HG03060 (cell line): Measurements from ENCODE around the gene KDM1B.
A peak's percentile ranks its signal among the peaks of the same experiment; 100 is the strongest.
"Not testable (repeated sequence)": the region's sequence is repeated elsewhere in the genome, so short reads cannot be mapped to it uniquely, and the experiment has no call there.

Experiments used
- ATAC-seq: cut with Tn5 transposase; IDR thresholded peaks from one replicate; pipeline ENCODE4 v1.9.1; 2021; ENCODE audit warnings: low read depth, moderate number of reproducible peaks; ENCODE audit not compliant: unreplicated experiment

KDM1B gene

DNA sequence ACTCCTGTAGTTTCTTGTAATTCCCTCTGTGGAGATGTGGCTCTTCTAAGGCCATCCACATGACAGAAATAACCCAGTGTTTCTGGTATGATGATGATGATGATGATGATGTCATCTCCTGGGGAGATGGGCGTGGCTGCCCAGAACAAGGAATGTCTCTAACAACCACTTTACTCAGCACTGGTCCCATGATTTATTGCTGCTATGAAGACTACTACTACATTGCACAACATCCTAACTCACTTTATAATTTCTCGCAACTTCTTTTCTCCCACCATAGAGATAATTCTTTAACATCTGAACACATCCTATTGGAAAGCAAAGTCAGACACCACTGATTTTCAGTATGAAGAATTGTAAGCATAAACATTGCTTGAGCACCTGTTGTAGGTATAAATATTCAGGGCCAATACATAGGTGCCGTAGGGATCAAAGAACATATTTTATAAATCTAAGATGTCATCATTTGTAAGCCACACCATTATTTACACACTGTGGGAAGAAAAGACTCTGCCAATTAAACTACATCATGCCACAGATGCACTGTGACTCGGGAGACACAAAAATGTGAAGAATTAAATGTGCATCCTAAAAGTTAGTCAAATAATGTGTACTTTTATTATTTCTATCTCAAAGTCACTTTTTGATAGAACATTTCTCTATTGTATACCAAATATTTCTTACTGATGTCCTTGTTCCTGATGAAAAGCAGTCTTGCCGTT is 6.8 kb upstream of the KDM1B start:
- ATAC-seq, result no peak

DNA sequence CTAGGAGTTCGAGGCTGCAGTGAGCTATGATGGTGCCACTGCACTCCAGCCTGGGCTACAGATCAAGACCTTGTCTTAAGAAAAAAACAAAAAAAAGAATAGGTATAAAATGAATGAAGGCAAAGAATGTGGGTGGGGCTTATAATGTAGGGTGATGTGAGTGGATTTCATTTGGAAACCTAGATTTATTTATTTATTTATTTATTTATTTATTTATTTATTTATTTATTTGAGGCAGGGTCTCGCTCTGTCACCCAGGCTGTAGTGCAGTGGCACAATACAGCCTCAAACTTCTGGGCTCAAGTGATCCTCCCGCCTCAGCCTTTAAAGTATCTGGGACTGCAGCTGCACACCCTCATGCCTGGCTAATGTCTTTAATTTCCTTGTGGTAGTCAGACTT is 3.8 kb upstream of the KDM1B start:
- ATAC-seq, result not testable (repeated sequence)

DNA sequence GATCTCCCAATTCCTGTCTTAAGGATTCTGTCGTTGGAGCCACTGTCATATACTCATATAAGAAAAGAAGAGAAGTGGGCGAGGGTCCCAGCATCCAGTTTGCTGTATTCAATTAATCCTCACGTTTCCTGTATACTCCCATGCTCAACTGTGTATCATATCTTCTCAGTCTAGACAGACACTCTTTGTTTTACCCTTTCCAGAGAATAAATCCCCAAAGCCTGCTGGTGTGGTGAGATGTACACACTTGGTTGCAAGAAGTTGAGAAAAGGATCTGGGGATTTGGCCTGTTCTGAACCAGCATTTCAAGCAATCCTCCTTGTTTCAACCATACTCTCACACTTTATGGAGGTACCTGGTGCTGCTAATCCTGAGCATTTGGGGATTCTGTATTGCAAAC is 3.4 kb upstream of the KDM1B start:
- no peak for ATAC-seq

DNA sequence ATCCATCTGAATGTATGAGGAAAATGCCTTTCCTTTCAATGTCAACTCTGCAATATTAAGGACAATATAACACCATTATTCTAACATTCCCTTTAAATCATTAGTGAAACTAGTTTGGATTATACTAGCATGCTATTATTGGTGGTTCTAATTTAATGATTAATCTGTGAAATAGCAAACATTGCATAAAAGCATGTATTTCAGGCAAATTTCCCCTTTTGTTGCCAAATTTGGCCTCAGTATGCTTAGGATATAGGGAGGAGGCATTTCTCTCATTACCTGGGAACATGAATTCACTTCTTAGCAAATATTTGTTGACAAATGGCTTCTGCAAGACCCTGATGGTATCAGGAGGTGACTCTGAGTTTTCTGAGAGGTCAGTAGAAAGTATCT is 1.9 kb upstream of the KDM1B start:
- ATAC-seq, result no peak

DNA sequence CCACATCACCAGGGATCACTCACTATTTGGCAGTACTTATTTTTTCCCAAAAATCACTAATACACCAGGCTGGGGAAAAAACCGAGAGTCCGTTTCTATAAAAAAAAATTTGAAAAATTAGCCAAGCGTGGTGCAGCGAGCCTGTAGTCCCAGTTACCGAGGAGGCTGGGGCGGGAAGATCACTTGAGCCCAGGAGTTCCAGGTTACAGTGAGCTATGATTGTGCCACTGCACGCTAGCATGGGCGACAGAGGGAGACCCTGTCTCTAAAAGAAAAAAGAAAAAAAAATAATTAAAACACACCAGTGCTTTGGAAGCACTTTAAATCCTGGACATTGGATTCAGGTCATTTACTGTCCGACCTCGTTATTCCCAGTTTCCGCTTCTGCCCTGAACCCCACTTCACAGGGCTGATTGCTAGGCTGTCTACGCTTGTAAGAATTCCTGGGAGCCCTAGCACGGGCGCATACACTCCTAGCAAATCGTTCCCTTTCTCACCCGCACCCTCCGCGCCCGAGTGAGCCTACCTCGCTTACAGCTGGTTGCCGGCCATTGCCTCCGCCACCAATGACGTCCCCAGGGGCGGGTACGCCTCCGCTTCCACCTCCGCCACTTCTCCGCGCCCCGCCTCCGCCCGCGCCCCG is 594 bp upstream of the KDM1B start, which contains the start of gene TPMT:
TPMT (minus strand) TSS at position 571 of the 643 bp plus-strand sequence. CDS start 5,950 bp downstream, outside the sequence.
- ATAC-seq, result peak; percentile 28

DNA sequence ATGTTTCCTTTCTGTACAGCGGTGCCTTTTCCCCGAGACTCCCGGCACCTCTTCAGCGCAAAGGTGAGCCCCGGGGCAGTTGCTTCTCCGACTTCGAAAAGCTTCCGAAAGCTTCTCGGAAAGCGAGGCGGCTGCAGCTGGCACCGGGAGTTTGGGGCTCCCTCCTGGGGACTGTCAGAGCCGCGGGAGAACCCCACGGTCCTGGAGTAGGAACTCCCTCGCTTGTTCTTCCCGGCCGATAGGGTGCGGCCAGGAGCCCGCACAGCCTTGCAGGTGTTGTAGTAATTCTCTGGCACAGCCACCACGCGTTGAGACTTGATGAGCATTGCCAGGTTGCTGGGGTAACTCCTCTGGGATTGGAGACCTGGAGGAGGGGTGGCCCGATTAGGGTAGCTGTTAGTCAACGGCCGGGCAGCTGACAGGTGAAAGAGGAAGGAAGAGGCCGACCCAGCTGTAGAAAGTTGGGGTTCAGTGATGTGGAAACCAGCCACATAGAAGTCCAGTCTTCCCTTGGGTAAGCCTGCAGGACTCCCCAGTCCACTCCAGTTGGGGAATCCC is 721 bp downstream of the KDM1B start:
- peak; percentile 30 for ATAC-seq

DNA sequence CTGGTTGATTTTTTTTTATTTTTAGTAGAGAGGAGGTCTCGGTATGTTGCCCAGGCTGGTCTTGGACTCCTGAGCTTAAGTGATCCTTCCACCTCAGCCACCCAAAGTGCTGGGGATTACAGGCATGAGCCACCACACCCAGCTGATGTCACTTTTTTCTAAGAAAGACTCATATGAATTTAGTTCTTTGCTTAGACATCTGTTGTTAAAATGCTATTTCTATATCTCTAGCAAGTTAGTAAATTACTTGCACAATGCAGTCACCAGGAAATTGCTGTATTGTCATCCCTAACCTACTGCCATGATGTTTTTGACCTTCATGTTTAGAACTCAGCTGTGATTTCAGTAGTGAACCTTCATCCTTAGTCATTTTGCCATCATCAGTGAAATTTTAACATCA is 5.7 kb downstream of the KDM1B start:
- no peak for ATAC-seq

DNA sequence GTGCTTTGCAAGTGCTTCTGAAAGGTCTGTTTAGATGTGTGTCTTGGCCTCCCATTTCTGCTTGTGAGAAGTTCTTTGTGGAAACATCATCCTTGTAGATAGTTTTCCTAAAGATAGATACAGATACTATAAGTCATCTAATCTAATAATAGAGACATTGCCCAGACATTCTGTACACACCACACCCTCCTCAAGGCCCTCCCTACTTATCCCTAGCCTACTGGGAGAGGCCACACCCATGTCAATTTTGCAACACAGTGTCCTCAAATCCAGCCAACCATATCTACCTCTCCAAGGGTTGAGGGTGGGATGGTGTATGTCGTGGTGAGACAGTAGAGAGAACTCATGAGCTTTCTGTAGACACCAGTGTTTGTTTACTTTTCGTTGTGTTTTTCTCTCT is 6.2 kb downstream of the KDM1B start:
- no peak for ATAC-seq

DNA sequence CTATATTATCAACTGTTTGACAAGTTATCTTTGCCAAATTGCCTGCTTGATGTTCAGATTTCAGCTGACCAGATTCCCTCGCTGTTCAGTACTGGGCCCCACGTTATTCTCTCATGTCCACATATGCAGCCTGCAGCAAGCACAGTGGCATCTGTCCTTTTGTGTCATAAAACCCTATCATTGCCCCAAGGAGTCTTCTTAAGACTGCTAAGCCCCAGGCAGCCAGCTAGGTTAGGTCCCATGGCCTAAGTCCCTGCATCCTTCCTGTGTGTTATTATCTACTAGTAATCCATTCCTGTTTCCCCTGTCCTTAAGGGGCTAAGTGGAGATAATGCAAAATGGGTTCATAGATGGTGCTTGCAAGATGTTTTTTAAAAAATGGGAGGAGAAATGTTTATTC is 7.2 kb downstream of the KDM1B start:
- ATAC-seq, result no peak

DNA sequence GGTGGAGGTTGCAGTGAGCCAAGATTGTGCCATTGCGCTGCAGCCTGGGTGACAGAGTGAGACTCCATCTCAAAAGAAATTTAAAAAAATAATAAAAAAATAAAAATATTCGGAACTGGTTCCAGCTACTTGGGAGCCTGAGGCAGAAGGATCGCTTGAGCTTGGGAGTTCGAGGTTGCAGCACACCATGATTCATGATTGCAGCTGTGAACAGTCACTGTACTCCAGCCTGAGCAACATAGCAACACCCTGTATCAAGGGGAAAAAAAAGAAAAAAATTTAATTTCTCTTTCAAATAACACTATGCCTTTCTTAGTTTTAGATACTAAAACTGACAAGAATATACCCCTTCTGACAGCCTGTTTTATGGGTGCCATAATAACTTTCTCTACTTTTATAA is 10.5 kb downstream of the KDM1B start:
- ATAC-seq, result no peak

DNA sequence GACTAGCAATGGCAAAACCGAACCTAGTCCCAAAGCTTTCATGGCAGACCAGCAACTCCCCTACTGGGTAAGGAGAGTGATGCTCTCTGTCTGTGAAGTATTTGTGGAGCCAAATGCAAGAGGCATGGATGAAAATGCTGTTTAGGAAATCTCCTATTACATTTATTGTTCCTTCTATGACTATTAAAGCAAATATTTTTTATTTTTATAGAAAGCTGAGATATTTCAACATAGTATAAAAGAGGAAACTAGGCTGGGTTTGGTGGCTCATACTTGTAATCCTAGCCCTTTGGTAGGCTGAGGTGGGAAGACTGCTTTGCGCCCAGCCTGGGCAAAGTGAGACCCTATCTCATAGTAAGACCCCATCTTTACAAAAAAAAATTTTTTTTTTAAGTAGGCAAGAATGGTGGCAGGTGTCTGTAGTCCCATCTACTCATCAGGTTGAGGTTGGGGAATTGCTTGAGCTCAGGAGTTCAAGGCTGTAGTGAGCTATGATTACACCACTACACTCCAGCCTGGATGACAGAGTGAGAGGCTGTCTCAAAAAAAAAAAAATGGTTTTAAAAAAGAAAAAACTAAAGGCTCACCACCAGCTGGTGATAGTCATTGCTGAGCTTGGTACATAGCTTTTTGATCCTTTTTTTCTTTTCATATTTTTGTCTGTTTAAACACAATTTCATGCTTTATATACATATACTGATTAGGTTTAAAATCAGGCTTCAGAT is 11.3 kb downstream of the KDM1B start:
- no peak for ATAC-seq

DNA sequence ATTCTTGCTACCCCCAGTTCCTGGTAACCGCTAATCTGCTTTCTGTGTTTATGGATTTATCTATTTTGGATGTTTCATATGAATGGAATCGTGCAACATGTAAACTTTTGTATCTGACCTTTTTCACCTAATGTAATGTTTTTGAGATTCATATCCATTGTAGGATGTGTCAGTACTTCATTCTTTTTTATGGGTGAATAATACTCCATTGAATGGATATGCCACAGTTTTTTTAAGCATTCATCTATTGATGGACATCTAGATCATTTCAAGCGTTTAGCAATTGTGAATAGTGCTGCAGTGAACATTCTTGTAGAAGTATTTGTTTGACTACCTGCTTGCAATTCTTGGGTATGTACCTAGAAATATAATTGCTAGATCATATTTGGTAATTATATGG is 13.0 kb downstream of the KDM1B start:
- ATAC-seq, result no peak

DNA sequence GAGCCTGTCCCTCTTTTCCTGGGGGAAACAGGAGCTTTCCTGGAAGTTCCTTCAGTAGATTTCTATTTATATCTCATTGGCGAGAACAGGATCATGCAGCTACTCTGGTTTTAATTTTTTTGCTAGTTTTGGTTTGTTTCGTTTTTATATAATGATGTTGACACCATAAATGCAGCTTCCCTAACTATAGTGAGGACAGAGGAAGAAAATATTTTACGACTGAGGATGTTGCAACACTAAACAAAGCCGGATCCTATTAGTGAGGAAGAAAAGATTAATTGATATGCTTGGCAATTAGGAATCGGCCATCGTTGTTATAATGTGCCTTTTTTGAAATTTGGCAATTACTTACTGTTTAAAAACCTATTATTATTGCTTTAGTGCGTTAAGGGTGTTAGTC is 16.6 kb downstream of the KDM1B start:
- no peak for ATAC-seq

DNA sequence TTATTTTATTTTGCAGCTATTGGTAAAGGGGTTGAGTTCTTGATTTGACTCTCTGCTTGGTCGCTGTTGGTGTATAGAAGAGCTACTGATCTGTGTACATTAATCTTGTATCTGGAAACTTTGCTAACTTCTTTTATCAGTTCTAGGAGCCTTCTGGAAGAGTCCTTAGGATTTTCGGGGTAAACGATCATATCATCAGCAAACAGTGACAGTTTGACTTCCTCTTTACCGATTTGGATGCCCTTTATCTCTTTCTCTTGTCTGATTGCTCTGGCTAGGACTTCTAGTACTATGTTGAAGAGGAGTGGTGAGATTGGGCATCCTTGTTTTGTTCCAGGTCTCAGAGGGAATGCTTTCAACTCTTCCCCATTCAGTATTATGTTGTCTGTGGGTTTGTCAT is 21.0 kb downstream of the KDM1B start:
- not testable (repeated sequence) for ATAC-seq

DNA sequence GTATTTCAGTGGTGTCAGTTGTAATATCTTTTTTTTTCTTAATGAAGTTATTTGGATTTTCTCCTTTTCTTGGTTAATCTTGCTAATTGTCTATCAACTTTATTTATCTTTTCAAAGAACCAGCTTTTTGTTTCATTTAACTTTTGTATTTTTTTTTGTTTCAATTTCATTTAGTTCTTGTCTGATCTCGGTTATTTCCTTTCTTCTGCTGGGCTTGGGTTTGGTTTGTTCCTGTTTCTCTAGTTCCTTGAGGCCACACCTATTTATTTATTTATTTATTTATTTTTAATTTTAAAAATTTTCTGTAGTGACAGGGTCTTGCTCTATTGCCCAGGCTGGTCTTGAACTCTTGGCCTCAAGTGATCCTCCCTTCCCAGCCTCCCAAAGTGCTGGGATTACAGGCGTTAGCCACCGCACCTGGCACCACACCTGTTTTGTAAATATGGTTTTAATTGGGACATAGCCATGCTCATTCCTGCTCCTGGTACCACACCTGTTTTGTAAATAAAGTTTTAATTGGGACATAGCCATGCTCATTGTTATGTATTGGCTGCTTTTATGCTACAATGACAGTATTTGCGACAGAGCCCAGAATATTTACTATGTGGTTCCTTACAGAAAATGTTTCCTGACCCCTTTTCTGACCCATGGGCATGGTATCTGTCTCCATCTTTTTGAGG is 22.2 kb downstream of the KDM1B start:
- no peak for ATAC-seq

DNA sequence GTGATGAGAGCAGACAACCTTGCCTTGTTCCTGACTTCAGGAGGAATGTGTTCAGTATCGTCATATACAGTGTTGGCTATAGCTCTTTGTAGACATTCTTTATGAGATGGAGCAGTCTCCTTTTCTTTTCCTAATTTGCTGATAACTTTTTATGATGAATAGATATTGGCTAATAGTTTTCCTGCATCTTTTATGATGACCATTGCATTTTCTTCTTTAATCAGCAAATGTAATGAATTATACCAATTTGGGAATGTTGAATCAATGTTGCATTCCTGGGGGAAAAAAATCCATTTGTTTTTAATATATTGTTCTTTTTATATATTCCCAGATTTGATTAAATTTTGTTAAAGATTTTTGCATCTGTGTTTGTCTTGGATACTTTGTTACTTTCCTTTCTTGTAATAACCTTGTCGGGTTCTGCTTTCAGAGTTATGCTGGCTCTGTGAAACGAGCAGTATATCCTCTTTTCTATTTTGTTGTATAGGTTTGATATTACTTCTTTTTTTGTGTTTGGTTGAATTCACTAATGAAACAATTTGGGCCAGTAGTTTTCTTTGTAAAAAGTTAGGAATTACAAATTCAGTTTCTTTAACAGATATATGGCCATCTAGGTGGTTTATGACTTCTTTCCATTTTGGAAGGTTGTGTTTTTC is 23.9 kb downstream of the KDM1B start:
- ATAC-seq, result no peak

DNA sequence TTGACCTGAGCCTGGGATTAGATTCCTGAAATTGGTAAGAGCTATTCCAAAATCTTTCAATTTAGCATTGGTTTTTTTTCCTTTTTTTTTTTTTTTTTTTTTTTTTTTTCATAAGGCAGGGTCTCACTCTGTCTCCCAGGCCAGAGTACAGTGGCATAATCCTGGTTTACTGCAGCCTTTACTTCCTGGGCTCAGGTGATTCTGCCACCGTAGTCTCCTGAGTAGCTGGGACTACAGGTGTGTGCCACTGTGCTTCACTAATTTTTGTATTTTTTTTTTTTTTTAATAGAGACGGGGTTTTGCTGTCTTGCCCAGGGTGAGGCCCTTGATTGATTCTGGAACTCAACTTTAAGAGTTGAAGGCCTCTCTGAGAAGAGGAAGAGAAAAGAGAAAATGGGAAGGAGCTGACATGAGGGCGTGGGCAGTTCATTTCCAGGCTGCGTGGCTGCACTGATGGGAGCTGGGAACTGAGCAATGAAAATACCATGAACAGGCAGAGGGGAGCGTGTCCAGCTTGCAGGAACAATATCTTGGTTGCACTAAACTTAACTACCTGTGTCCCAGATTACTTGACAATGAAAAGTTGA is 24.6 kb downstream of the KDM1B start:
- no peak for ATAC-seq

DNA sequence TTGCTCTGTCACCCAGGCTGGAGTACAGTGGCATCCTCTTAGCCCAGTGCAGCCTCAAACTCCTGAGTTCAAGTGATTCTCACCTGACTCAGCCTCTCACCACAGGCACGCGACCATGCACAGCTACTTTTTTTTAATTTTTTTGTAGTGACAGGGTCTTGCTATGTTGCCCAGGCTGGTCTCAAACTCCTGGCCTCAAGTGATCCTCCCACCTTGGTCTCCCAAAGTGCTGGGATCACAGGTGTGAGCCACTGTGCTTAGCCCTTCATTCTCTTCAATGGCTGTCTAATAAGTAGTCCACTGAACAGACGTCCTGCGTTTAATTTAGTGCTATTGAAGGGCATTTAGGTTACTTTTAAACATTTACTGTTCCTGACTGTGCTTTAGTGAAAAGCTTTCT is 27.3 kb downstream of the KDM1B start:
- ATAC-seq, result no peak

DNA sequence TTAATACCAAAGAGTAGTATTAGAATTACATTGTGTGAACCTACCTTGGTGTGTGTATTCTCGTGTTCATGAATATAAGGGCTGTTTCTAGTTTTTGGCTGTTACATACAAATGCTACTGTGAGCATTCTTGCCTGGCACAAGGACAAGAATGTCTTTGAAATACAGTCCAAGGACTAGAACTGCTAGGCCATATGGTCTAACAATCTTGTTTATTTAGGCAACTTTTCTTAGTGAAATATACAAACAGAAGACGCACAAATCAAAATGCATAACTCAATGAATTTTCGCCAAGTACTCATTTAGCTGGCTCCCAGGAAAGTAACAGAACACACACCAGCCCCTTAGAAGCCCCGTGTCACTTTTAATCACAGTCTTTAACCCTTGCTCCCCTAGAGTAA is 28.5 kb downstream of the KDM1B start:
- no peak for ATAC-seq

DNA sequence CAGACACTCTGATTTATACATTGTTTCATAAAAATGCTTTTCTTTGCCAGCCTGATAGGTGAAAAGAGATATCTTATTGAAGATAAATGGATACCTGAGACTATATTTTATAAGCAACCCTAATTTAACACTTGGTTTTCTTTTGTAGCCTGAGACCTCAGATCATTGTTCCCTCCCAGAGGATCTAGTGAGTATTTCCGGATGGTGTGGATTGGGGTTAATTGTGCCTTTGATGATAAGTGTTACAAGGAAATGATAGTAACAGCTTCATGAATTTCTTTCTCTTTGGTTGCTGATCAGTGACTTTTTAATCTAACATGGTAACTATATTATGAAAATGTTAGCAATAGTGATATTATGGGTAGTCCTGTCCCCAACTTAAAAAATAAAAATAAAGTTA is 30.4 kb downstream of the KDM1B start:
- ATAC-seq, result no peak
